HepG2 (cell line): Measurements from ENCODE around the gene ACSM2A. TPM values are rescaled to one million over a fixed set of nuclear protein-coding genes. Genes with fewer than 3 reads are reported as not detected.

Source experiments
- ADNP ChIP-seq: sonication (generic); formaldehyde crosslinking; IDR thresholded peaks from 2 replicates; pipeline ENCODE4 v1.4.0; 2020; ENCODE audit warnings: missing genetic modification reagents
- CREB1 ChIP-seq, 2 experiments: fragments of 450-650 bp in 1 of 2; IDR thresholded peaks; 2 replicates each; pipeline ENCODE4 v1.6.1; 2016 to 2017; ENCODE audit warnings: control low read depth in 1 of 2, mild to moderate bottlenecking in 1 of 2, missing compliant biosample characterization in 1 of 2, missing genetic modification characterization in 1 of 2
- CREB3 ChIP-seq: sonication (generic); formaldehyde crosslinking; IDR thresholded peaks from 2 replicates; pipeline ENCODE4 v1.5.0; 2020; ENCODE audit warnings: missing genetic modification reagents
- ETV5 ChIP-seq: IDR thresholded peaks from 2 replicates; pipeline ENCODE4 v1.6.1; 2018; ENCODE audit warnings: missing biosample characterization, missing genetic modification reagents, inconsistent platforms, borderline replicate concordance
- GATA4 ChIP-seq: sonication (generic); IDR thresholded peaks from 2 replicates; pipeline ENCODE4 v1.6.1; 2016; ENCODE audit warnings: antibody characterized with exemption, low read depth, borderline replicate concordance
- GMEB1 ChIP-seq: sonication (generic); formaldehyde crosslinking; IDR thresholded peaks from 2 replicates; pipeline ENCODE4 v1.5.1; 2020; ENCODE audit warnings: missing genetic modification reagents, mild to moderate bottlenecking, borderline replicate concordance
- PAX8 ChIP-seq: sonication (generic); formaldehyde crosslinking; IDR thresholded peaks from 2 replicates; pipeline ENCODE4 v1.8.0; 2022; ENCODE audit warnings: mild to moderate bottlenecking, missing genetic modification reagents, borderline replicate concordance
- RBAK ChIP-seq: sonication (generic); formaldehyde crosslinking; IDR thresholded peaks from 2 replicates; pipeline ENCODE4 v1.5.1; 2020; ENCODE audit warnings: mild to moderate bottlenecking, missing genetic modification reagents
- SP5 ChIP-seq: IDR thresholded peaks from 2 replicates; pipeline ENCODE4 v1.6.1; 2016; ENCODE audit warnings: low read depth, borderline replicate concordance
- SRSF9 ChIP-seq: fragments of 200-400 bp; formaldehyde crosslinking; IDR thresholded peaks from 2 replicates; pipeline ENCODE4 v1.6.1; 2018; ENCODE audit warnings: borderline replicate concordance, mild to moderate bottlenecking, low read depth, low read length; ENCODE audit not compliant: insufficient read depth, poor library complexity, severe bottlenecking
- YEATS4 ChIP-seq: sonication (generic); formaldehyde crosslinking; IDR thresholded peaks from 2 replicates; pipeline ENCODE4 v1.4.0; 2020; ENCODE audit warnings: missing genetic modification reagents, borderline replicate concordance
- ZBTB8A ChIP-seq: sonication (generic); formaldehyde crosslinking; IDR thresholded peaks from 2 replicates; pipeline ENCODE4 v1.4.0; 2020; ENCODE audit warnings: mild to moderate bottlenecking, low read depth, missing genetic modification reagents, borderline replicate concordance
- ZFP36L2 ChIP-seq: sonication (generic); formaldehyde crosslinking; IDR thresholded peaks from 2 replicates; pipeline ENCODE4 v1.4.0; 2020; ENCODE audit warnings: missing genetic modification reagents
- ZFP37 ChIP-seq: sonication (generic); formaldehyde crosslinking; IDR thresholded peaks from 2 replicates; pipeline ENCODE4 v1.4.0; 2020; ENCODE audit warnings: missing genetic modification reagents, borderline replicate concordance
- ZNF232 ChIP-seq: sonication (generic); formaldehyde crosslinking; IDR thresholded peaks from 2 replicates; pipeline ENCODE4 v1.4.0; 2020; ENCODE audit warnings: missing genetic modification reagents, borderline replicate concordance
- ZNF276 ChIP-seq: sonication (generic); formaldehyde crosslinking; IDR thresholded peaks from 2 replicates; pipeline ENCODE4 v1.4.0; 2020; ENCODE audit warnings: mild to moderate bottlenecking, low read depth, missing genetic modification reagents
- ZNF44 ChIP-seq: sonication (generic); formaldehyde crosslinking; IDR thresholded peaks from 2 replicates; pipeline ENCODE4 v1.5.1; 2020; ENCODE audit warnings: mild to moderate bottlenecking, missing genetic modification reagents
- ZNF687 ChIP-seq: sonication (generic); formaldehyde crosslinking; IDR thresholded peaks from 2 replicates; pipeline ENCODE4 v1.5.1; 2020; ENCODE audit warnings: mild to moderate bottlenecking, missing genetic modification reagents, moderate library complexity
- ZNF724P ChIP-seq: sonication (generic); formaldehyde crosslinking; IDR thresholded peaks from 2 replicates; pipeline ENCODE4 v1.8.0; 2022; ENCODE audit warnings: missing genetic modification reagents, borderline replicate concordance
- polyA plus RNA-seq, 8 experiments: library from polyadenylated mRNA; depleted of rRNA in 3 of 8; stranded (reverse) in 7 of 8; unstranded in 1 of 8; fragments of >200 nt; fragmentation: Illumina TruSeq in 4 of 8; extraction: Trizol in 4 of 8; gene quantifications; 2 replicates each; pipeline versions ENCODE4 v1.2.1 to v1.2.3, GENCODE V29; 2011 to 2016; ENCODE audit warnings: low read depth in 4 of 8, missing spikeins in 1 of 8, mixed read lengths in 1 of 8; ENCODE audit not compliant: insufficient read depth in 1 of 8
- total RNA-seq, 5 experiments: library from RNA; depleted of rRNA; stranded (reverse); fragments of >200 nt; fragmentation: Illumina TruSeq; extraction: Trizol; gene quantifications; 2 replicates each; pipeline ENCODE4 v1.2.3, GENCODE V29; 2016; ENCODE audit warnings: low read depth in 1 of 5

The ACSM2A gene
- total and polyA plus RNA-seq, 2 of the 13 experiments (the other 11 are each of a cell fraction or from before 2014, with no cell fraction given) = 11.4 to 16.3 TPM

- TF ChIP-seq CREB3 (CRISPR knock-in tag) (0 out of 2 replicates have a peak, but pooled peaks have one; percentile 17), ADNP (CRISPR knock-in tag) (peak; percentile 76; the same call in 1 of the 2 replicates), ZNF44 (CRISPR knock-in tag) (peak; percentile 86), ETV5 (CRISPR knock-in tag) (peak; percentile 80), ZNF276 (CRISPR knock-in tag) (peak; percentile 68; the same call in 1 of the 2 replicates), SP5 (CRISPR knock-in tag) (peak; percentile 66), PAX8 (CRISPR knock-in tag) (no peak), ZBTB8A (no peak), CREB1 (IDR thresholded peaks at IDR 0.05) (peak; percentile 5; the same call in 1 of the 2 replicates), CREB1 (CRISPR knock-in tag; IDR thresholded peaks at IDR 0.05) (peak; percentile 59; the same call in 1 of the 2 replicates), GMEB1 (CRISPR knock-in tag) (no peak), RBAK (CRISPR knock-in tag) (0 out of 2 replicates have a peak, but pooled peaks have one; percentile 46), GATA4 (peak; percentile 82; the same call in 1 of the 2 replicates), ZNF687 (CRISPR knock-in tag) (no peak), ZNF232 (peak; percentile 75; the same call in 1 of the 2 replicates), ZNF724P (CRISPR knock-in tag) (no peak), ZFP36L2 (0 out of 2 replicates have a peak, but pooled peaks have one; percentile 22), YEATS4 (CRISPR knock-in tag) (0 out of 2 replicates have a peak, but pooled peaks have one; percentile 32), SRSF9 (no peak), ZFP37 (CRISPR knock-in tag) (no peak)
These were observed 27.0 kb upstream of the ACSM2A start (continued) for GRCh38 chr16:20424129-20424866.
